Gastrocnemius medialis (tissue), 4 donors: ENCODE measurements around the gene PPP1R37. TPM values are rescaled to one million over a fixed set of nuclear protein-coding genes. Genes with fewer than 3 reads are reported as not detected.

ENCODE experiments used
- ATAC-seq, 2 donors: fragments of 150-250 bp; one replicate each; pipeline ENCODE4 v1.9.1; 2016
- DNase-seq, 2 donors: peaks; one replicate each; pipeline ENCODE4 v3.0.0-alpha.2; 2019
- H3K27ac ChIP-seq, 4 donors: fragments of 200-600 bp; sonication (generic); 1 replicate in 1 of 4; 2 replicates in 3 of 4; pipeline ENCODE4 v1.5.1; 2016 to 2018; ENCODE audit warnings: mild to moderate bottlenecking in 2 of 4, moderate library complexity in 1 of 4
- H3K27me3 ChIP-seq, 3 donors: fragments of 200-600 bp; sonication (generic) in 2 of 3; 1 replicate in 1 of 3; 2 replicates in 2 of 3; pipeline versions ENCODE4 v1.5.1 to v1.6.0; 2016 to 2019; ENCODE audit warnings: mild to moderate bottlenecking in 1 of 3, moderate library complexity in 1 of 3
- H3K36me3 ChIP-seq, 2 donors: fragments of 200-600 bp; sonication (generic) in 1 of 2; one replicate each; pipeline ENCODE4 v1.5.1; 2017 to 2018
- H3K4me1 ChIP-seq, 2 donors: fragments of 200-600 bp; sonication (generic) in 1 of 2; one replicate each; pipeline ENCODE4 v1.5.1; 2016 to 2017; ENCODE audit warnings: mild to moderate bottlenecking in 2 of 2
- H3K4me3 ChIP-seq, 4 donors: fragments of 200-600 bp; sonication (generic) in 3 of 4; 1 replicate in 1 of 4; 2 replicates in 3 of 4; pipeline ENCODE4 v1.5.1; 2016 to 2019; ENCODE audit warnings: mild to moderate bottlenecking in 2 of 4
- H3K9me3 ChIP-seq, 3 donors: fragments of 200-600 bp; sonication (generic) in 2 of 3; 1 replicate in 1 of 3; 2 replicates in 2 of 3; pipeline ENCODE4 v1.5.1; 2016 to 2019
- POLR2A ChIP-seq, 2 donors: fragments of 450-650 bp; IDR thresholded peaks; one replicate each; pipeline ENCODE4 v1.6.1; 2017; ENCODE audit warnings: antibody characterized with exemption in 2 of 2, mild to moderate bottlenecking in 2 of 2, moderate library complexity in 2 of 2
- in situ Hi-C, 4 donors: fragments of 200-750 bp; cut with MboI; loops; one replicate each; pipeline versions ENCODE4 v1.15.0 to v1.8.0; 2017; ENCODE audit warnings: low sequenced_read_pairs in 4 of 4
- intact Hi-C: fragments of 100-400 bp; cut with DNase I; formaldehyde crosslinking; loops from one replicate; pipeline ENCODE4 v1.15.1; 2023; ENCODE audit warnings: low total_unique reads
- total RNA-seq, 4 donors: library from RNA; depleted of rRNA; stranded (reverse); fragments of >200 nt; gene quantifications; one replicate each; pipeline versions ENCODE4 v1.1.0 to v1.2.3, GENCODE V29; 2016
- TF ChIP-seq, protein P1 (sequence below), 5 experiments: fragments of 450-650 bp in 3 of 5; fragments of 200-600 bp in 2 of 5; sonication (generic) in 2 of 5; IDR thresholded peaks in 4 of 5; conservative IDR thresholded peaks in 1 of 5; 1 replicate in 4 of 5; 2 replicates in 1 of 5; pipeline ENCODE4 v1.5.1; 2016 to 2019; ENCODE audit warnings: antibody characterized with exemption in 5 of 5, mild to moderate bottlenecking in 3 of 5, moderate library complexity in 3 of 5

Gene PPP1R37
- total RNA-seq, 4 donors from 2014 or later = 30.5 to 51.1 (median 39.7) TPM

DNA sequence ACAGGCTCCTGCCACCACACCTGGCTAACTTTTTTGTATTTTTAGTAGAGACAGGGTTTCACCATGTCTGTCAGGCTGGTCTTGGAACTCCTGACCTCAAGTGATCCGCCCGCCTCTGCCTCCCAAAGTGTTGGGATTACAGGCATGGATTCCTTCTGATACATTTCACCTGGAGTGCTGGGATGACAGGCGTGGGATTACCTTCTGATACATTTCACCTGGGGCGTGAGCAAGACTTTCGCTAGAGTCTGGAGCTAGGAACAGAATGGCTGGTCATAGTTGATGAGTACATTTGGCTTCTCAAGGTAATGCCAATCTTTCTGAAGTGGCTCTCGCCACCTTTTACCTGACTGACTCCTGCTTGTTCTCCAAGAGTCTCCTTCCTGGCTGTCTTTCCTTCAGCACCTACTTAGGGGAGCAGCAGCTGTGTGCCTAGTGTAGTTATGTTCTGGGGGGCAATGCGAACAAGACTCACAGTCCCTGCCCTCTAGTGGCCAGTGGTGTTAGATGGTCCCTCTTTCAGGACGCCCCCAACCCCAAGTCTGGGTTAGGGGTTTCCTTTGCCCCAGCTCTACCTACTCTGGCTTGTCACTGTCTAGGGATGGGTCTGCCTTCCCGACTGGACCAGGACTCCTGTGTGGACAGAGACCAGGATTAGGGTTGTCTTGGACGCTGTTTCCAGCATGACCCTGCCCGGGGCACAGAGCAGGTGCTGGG lies 19.3 kb downstream of the PPP1R37 start:
- ATAC-seq (no peak), DNase-seq (no peak)
- intact Hi-C loops = no loop called here
- H3K4me3 ChIP-seq = no peak overlapping the region
- H3K36me3 ChIP-seq = no peaks in the 10 kb centered on the region
- H3K4me1 ChIP-seq = peaks cover 21 to 31% of the 10 kb centered on the region in 2 donors
- H3K27me3 ChIP-seq = no peaks in the 10 kb centered on the region
- H3K27ac ChIP-seq = no peak overlapping the region
- no peaks in the 10 kb centered on the region for H3K9me3 ChIP-seq
- in situ Hi-C loops = no loop called here
- TF ChIP-seq, protein P1, sequence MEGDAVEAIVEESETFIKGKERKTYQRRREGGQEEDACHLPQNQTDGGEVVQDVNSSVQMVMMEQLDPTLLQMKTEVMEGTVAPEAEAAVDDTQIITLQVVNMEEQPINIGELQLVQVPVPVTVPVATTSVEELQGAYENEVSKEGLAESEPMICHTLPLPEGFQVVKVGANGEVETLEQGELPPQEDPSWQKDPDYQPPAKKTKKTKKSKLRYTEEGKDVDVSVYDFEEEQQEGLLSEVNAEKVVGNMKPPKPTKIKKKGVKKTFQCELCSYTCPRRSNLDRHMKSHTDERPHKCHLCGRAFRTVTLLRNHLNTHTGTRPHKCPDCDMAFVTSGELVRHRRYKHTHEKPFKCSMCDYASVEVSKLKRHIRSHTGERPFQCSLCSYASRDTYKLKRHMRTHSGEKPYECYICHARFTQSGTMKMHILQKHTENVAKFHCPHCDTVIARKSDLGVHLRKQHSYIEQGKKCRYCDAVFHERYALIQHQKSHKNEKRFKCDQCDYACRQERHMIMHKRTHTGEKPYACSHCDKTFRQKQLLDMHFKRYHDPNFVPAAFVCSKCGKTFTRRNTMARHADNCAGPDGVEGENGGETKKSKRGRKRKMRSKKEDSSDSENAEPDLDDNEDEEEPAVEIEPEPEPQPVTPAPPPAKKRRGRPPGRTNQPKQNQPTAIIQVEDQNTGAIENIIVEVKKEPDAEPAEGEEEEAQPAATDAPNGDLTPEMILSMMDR (IDR thresholded peaks at IDR 0.05 in 4 of 5, conservative IDR thresholded peaks at IDR 0.05 in 1 of 5) = no peak
- TF ChIP-seq POLR2A (IDR thresholded peaks at IDR 0.05) = no peak

DNA sequence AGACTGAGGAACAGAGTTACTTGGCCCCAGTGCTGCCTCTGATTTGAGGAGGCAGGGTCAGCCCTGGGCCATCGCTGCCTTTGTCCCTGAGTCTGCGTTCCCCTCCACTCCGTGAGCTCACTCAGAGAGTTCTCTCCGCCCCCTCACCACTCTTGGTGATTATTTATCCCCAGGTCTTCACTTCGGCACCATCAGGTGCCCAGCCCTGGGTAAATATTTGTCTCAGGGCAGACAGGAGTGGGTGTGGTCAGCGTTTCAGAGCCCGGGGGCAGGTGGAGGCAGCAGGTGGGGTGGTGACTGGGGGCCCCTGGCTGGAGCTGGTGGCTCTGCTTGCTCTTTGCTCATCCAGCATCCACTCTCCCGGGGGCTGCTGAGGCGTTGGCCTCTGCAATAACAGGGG lies 20.6 kb downstream of the PPP1R37 start:
- no peaks in the 10 kb centered on the region for H3K9me3 ChIP-seq
- no peak for DNase-seq
- H3K27me3 ChIP-seq = no peaks in the 10 kb centered on the region
- no peaks in the 10 kb centered on the region for H3K36me3 ChIP-seq
- peaks cover 34 to 41% of the 10 kb centered on the region in 2 donors for H3K4me1 ChIP-seq
- no peak overlapping the region for H3K4me3 ChIP-seq
- H3K27ac ChIP-seq = no peak overlapping the region
- no peak for TF ChIP-seq POLR2A (IDR thresholded peaks at IDR 0.05)
- TF ChIP-seq, protein P1 (IDR thresholded peaks at IDR 0.05 in 4 of 5, conservative IDR thresholded peaks at IDR 0.05 in 1 of 5) = no peak
- in situ Hi-C loops (no loop called here), intact Hi-C loops (no loop called here)
- ATAC-seq = no peak

DNA sequence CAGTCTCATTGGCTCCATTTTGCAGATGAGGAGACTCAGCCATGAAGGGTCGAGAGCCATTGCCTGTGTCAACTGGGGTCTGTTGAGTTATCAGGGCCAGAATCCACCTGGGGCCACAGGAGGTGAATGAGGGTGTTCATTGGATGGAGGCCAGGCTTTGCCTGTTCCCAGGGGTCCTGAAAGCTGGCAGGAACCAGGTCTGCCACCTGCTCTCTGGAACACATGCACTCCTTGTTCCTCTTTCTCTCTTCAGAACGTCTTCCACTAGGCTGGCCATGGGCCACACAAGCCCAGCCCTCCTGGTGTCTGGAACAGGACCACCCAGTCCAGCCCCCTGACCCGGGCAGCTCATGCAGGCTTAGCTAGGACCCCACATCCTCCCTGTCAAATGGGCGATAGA lies 21.1 kb downstream of the PPP1R37 start:
- DNase-seq = no peak
- in situ Hi-C loops (no loop called here), intact Hi-C loops (no loop called here)

DNA sequence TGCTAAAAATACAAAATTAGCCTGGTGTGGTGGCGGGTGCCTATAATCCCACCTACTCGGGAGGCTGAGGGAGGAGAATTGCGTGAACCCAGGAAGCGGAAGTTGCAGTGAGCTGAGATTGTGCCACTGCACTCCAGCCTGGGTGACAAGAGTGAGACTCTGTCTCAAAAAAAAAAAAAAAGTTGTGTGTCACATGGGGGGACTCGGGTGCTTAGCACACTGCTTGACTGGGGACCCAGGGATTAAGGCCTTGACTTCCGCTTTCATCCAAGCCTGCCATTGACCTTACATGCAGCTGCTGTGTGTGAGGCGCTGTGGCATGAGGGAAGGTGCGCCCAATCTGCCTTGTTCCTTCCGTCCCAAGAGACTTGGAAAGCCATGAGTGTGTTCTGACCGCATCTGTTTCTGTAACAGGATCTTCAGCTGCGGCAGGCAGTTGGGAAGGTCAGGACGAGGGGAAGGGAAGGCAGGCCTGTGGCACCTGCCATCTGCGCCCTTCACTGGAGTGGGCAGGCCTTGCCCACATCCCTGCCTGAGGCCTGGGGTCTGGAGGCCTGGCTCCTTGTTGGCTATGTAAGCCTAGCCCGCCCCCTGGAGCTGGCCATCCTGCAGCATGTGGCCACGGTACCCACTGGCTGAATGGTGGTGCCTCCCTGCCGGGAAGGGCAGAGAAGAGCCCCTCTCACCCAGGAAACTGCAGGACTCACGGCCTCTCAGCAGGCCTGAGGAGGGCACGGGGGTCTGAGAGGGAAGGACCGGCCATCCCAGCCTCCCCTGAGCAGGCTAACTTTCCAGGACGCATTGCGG lies 23.0 kb downstream of the PPP1R37 start:
- Histone ChIP-seq H3K4me3 (no peak overlapping the region), H3K4me1 (peaks cover 40 to 46% of the 10 kb centered on the region in 2 donors), H3K27ac (peak overlapping the region; percentile 68 to 86 (median 79)), H3K36me3 (no peaks in the 10 kb centered on the region), H3K27me3 (no peaks in the 10 kb centered on the region), H3K9me3 (no peaks in the 10 kb centered on the region)
- intact Hi-C loops (no loop called here), in situ Hi-C loops (no loop called here)
- DNase-seq (peak; percentile 67 to 85), ATAC-seq (peak; percentile 95 to 98)
- TF ChIP-seq, protein P1 (IDR thresholded peaks at IDR 0.05 in 4 of 5, conservative IDR thresholded peaks at IDR 0.05 in 1 of 5) = no peak
- no peak for TF ChIP-seq POLR2A (IDR thresholded peaks at IDR 0.05)

More for the DNA sequence above, 21.1 kb downstream of the PPP1R37 start:
- TF ChIP-seq, protein P1 (IDR thresholded peaks at IDR 0.05 in 4 of 5, conservative IDR thresholded peaks at IDR 0.05 in 1 of 5) = no peak
- no peak for TF ChIP-seq POLR2A (IDR thresholded peaks at IDR 0.05)
- no peak for ATAC-seq
- Histone ChIP-seq H3K27ac (no peak overlapping the region), H3K4me1 (peaks cover 39 to 46% of the 10 kb centered on the region in 2 donors), H3K4me3 (no peak overlapping the region), H3K27me3 (no peaks in the 10 kb centered on the region), H3K36me3 (no peaks in the 10 kb centered on the region), H3K9me3 (no peaks in the 10 kb centered on the region)
